HG02571 (cell line): Measurements from ENCODE around the gene LY86.
"Not testable (repeated sequence)": the region's sequence is repeated elsewhere in the genome, so short reads cannot be mapped to it uniquely, and the experiment has no call there.

Experiments
- ATAC-seq: cut with Tn5 transposase; IDR thresholded peaks from one replicate; pipeline ENCODE4 v1.9.1; 2021; ENCODE audit warnings: mild to moderate bottlenecking, moderate library complexity; ENCODE audit not compliant: unreplicated experiment

LY86 gene

DNA sequence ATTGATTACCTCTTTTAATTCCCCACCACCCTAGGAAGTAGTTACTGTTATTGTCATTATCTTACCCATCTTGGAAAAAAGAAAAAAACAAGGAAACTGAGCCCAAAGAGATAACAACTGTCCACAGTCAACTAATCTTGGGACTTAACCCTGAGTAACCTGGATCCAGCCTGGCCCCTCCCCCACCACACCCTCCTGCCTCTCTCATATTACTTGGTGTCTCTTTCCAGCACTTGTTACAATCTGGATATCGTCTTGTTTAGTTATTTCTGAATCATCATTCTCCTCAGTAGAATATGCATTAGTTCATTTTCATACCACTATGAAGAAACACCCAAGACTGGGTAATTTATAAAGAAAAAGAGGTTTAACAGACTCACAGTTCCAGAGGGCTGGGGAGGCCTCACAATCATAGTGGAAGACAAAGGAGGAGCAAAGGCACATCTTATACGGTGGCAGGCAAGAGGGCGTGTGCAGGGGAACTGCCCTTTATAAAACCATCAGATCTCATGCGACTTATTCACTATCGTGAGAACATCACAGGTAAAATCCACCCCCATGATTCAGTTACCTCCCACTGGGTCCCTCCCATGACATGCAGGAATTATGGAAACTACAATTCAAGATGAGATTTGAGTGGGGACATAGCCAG lies 60.3 kb downstream of the LY86 start:
- no peak for ATAC-seq

DNA sequence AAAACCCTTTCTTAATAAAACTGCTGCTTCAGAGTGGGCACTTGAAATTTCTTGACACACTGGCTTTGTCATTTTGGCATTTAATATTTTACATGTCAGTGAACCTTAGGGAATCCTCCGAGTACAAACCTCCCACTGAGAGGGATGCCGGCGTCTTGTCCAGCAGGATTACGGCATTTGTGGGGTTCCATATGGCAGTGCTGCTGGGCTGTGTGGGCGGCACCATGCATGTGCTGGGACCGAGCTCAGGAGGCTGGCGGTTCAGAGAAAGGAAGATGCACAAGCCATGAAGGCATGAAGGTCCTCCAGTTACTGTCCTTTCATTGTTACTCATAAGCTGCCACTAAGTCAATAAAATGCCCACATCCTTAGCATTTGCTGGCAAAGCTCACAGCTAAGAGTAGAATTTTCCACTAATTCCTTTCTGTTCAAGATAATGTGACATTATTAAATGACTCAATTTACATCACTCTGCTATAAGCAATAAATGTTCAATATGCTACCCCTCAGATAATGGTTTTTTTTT lies 61.4 kb downstream of the LY86 start:
- ATAC-seq: no peak

DNA sequence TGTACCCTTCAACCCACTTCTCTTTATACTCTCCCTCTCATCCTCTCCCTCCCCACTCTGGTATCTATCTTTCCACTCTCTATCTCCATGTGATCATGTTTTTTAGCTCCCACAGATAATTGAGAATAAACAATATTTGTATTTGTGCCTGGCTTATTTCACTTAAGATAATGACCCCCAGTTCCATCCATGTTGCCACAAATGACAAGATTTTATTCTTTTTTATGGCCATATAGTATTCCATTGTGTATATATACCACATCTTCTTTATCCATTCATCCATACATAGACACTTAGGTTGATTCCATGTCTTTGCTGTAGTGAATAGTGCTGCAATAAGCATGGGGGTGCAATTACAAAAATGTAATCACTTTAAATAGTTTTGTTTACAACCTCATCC lies 62.3 kb downstream of the LY86 start:
- no peak for ATAC-seq

DNA sequence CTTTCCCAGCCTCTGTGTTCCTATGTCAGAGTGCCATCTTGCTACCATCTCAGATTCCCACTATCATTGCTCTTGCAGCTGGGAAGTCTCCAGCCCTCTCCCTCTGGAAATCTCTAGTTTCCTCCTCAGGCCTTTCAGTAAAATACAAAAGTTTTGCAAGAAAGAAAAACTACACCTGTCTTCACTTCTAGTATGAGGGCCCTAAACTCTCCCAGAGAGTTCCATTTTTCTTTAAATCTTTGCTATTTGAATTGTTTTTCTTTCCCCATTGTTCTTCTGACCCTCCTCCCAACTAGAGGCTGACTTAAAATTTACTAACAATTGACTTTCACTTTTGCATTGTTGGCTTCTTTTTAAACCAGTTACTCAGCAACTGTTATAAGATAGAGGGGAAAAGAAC lies 62.8 kb downstream of the LY86 start:
- ATAC-seq: no peak

DNA sequence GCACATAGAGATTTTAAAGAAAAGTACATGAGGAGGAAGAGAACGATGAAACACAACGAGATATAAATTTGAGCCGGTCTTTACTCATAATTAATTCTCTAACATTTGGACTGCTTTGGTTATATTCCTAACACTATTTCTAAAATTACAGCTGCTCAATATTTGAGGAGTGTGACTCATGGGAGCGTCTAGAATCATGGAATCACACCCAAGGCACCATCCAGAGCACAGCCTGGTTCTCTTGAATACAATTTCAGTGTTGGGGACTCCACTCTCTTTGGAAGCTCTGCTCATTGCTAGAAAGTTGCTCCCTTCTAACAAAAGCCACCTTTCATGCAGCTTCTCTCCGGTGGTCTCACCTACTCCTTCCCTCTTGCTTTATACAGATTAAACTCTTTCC lies 64.4 kb downstream of the LY86 start:
- no peak for ATAC-seq

DNA sequence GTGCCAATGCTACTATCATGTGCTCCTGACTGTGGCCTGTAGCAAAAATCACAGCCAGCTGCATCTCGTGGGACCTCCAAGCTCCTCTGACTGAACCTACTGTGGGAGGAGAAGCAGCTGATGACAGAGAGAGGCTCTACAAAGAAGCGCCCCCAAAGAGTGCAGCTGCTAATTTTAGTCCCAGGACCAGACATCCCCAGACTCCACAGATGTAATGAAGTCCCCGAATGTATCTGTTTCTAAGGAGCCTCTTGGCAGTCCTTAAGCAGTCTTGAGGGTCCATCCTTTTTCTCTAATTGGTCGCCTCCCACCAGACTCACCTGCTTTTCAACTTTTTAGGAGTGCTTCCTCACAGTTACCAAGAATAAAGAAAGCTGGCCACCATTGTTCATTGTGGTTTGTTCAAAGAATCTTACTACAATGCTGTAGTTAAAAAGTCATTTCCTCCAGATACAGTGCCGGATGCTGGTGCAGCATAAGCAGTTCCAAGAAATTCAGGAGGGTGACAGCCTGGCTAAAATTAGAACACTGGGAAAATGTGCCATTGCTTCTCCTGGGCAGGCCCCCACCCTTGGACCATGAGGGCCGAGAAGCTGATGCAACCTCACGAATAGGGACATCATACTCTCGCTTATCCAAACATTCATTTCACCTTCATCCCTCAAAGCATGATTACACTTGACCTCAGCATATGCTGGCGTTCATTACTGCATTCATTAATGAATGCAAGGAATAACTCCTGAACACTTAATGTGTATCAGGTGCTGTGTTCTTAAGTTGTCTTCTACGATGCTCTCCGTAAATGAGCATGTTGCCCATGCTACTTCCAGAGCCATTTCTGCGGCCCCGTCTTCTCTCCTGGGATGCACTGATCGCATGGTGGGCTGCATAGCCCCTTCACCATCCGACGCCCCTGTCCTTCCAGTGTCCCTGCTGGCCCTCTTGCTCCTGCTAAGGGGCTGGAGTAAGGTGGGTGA lies 66.4 kb downstream of the LY86 start:
- no peak for ATAC-seq

DNA sequence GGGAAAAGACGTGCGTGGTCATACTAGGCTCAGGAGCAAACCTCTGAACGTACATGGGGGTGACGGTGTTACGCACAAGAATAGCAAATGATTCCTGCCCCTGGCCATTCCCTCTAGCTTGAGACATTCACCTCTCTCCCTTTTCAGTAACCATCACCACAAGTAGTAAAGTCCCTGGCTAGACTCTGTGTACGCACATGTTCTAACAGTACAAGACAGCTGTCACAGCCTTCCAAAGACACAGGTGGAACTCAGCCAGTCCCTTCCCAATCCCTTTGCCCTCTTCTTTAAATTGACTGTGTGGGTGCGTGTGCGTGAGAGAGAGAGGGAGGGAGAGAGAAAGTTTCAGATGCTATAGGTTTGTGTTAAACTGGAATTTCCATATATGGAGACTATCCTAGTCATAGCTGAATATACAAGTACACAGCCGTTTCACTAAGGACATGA lies 67.3 kb downstream of the LY86 start:
- ATAC-seq: no peak

DNA sequence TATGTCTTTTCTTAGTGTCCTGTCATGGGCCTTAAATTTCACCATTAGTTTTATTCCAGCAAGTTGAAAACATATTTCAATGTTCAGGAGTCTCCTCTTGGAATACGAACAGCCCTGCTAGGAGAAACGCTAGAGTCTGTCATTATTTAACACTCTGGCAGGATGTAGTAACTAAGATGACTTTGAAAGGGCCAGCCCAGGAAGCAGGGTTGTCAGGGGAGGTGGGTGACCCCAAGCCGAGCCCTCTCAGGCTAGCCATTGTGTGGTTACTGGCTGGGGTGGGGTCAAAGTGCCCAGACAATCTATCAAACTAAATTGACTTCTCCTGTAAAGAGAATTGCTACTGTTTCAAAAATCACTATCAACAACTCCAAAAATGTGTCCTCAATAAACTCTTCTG lies 67.8 kb downstream of the LY86 start:
- no peak for ATAC-seq

DNA sequence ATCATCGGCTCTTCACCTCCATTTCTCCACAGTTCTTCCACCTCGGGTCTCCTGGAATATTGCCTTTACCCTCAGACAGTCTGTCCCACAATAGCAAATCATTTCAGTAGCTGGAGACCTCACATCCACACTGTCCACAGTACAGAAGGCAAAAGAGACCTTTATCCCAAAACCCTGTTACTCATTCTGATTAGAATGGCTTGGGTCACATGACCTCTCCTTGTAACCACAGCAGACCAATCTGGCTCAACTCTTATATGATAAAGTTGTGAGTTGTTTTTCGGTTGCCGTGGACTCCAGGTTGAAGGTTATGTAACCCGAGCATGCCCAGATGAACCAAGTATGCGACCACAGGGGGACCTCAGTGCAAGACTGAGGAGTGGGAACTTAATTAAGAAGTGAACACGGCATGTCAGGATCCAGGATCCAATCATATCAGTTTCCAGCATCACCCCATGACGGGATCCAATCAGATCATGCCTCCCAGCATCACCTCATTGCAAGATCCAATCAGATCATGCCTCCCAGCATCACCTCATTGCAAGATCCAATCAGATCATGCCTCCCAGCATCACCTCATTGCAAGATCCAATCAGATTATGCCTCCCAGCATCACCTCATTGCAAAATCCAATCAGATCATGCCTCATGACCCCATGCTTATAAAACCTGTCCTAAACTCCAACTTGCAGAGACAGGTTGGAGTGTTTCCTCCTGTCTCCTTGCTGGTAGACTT lies 68.7 kb downstream of the LY86 start:
- ATAC-seq: no peak

DNA sequence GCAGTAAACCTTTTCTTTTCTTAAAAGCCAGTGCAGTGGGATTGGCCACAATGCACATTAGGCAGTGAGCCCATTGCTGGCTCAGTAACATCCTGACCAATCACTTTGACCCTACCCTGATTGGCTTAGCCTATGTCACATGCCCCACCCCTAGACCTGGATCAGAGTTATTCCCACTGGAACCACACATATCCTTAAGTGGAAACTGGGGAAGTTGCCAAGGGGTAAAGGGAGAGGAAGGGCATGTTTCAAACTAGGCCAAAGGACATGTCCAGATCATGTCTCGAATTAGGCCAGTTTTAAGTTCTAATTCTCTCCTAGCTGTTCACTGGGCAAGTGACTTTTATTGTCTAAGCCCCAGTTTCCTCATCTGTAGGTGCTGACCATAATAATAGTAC lies 69.3 kb downstream of the LY86 start:
- ATAC-seq: no peak

DNA sequence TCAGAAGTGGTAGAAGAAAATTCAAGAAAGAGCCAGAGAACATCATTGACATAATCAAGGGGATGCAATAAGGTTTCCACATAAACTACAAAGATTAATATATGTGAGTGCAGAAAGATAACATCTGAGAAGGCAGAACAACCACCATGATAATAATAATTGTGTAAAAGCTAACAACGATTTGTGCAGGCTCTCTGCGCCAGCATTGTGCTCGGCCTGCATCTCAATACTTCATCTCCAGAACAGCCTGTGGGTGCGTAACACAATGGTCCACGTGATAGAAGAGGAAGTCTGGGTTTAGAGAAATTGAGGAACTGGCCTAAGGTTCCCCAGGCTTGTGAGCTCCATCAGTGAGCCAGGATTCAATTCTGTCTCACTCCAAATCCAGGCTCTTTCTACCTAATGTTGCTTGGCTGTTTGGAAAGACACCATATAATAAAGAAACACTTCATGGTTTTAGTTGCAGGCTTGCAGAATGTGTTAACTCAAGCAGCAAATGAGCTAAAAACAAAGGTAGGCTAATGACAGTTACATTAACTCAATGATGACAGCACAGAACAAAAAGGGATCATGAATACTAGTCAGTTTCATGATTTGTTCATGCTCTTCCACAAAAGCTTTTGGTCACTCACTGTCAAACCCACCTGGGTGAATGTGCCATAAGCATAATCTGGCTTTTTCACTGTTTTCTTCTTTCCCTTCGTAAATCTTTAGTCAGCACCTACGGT lies 71.2 kb downstream of the LY86 start:
- ATAC-seq: no peak

DNA sequence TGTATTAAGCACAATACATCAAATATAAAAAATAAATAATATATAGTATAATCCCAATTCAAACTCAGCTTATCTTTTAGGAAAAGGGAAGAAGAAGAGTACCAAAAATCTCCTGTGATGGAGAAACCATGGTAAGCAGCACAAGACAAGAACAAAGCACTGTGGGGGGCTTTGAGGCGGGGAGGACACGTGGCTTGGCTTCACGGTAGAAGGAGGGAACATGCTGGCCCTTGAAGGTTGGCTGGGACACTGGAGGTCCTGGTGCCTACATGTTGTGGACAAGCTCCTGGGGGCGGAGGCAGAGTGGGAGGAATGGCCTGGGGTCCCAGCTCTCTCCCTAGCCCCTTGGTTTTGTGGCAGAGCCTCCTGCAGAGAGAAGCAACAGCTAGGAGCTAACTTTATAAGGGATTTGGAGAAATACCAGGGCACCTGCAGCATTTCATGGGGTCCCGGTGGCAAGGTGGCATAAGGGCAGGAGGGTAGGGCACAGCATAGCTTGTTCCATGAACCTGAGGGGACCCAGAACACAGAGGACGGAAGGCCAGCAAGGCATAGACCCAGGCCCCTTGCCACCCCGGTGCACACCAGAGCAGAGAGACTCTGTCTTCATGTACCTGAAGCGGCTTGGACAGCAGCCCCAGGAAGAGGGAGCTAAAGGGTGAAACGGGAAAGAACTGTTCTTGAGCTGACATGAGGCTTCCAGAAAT lies 72.0 kb downstream of the LY86 start:
- no peak for ATAC-seq

DNA sequence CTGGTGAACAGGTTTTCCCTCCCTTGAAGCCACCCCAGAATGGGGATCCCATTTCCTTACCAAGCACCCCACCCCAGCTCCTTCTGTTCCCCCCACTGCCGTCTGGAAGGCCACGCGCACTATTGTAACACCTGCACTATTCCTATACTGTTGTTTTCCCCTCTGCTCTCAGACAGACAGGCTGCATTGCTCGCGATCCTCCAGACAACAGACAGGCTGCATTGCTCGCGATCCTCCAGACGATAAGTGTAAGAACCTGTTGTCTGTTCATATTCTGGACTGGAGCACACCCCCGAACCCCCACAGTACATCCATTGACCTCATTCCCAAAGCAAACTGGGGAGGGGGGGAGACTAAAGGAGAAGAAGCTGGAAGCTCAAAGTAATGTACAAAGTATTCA lies 72.7 kb downstream of the LY86 start:
- ATAC-seq: no peak

DNA sequence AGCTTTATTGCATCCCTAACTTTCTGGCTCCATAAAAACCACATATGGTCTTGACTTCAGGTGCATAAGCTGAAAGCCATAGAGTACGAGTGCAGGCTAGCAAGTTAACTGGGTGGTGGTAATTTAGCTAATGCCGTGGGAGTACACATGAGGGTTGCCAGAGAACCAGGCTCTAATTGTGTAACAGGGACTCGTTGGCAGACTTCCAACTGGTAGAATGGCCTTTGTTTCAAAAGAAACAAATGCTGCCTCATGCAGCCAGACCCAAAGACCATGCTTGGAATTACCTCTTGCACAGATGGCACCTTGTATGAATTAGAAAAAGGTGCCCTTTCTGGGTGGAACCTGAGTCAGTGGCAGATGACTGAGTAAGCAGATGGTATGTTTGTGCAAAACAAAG lies 73.2 kb downstream of the LY86 start:
- ATAC-seq: no peak

DNA sequence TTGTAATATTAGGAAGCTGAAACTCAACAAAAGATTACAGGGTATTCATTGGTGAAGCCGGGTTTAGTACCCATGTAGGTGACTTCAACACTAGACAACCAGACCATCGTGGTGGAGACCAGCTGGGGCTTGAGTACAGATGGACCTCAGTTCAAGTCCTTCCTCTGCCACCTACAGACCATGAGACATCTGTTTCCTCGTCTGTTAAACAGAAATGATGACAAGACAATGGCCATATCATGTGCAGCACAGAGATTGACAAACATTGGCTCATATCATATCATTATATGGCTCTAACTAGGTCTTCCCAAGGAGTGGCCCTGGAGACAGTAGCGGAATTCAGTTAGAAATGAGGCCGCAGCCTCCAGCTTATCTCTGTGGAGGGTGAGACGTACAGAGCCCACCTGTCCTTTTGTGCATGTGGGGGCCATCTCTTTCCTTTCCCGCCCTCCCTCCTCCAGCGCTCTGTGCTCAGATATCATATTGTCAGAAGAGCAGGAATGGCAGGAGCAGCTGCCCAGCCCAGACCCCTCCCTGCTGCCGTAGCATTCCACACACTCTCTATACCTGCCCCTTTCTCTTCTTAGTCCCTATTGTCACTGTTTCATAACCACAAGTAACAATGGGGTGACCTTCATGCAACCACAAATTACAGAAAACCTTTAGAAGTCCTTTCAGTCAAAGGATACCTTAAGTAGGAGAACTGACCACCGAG lies 75.1 kb downstream of the LY86 start:
- ATAC-seq: no peak

DNA sequence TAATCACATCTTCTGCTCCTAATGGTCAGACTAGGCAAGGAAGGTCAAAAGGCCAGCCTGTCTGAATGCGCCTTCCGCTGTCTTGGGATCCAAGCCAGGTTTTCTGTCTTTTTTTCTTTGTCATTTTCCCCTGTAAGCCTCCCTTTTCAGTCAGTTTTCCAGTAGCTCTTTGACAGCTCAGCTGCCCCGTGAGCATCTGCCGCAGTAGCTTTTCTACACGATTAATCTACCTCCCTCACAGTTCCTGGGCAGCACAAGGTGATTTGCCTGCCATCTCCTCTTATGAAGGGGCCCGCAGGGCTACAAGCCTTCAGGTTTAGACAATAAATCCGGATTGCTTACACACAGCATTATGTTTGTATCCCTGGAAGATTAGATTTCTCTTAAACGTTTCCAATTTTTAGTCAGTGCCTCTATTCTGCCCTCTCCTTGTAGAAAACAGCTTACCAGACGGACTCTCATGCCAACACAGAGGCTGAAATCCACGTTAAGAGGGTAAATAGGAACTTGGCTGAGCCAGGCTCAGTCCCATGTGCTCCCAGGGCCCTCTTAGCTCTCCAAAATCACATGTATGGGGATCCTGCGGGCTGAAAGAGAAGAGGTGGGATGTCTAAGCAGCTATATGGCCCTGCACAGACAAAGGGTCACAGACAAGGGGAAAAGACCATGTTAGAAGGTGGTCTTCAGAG lies 77.2 kb downstream of the LY86 start:
- no peak for ATAC-seq

DNA sequence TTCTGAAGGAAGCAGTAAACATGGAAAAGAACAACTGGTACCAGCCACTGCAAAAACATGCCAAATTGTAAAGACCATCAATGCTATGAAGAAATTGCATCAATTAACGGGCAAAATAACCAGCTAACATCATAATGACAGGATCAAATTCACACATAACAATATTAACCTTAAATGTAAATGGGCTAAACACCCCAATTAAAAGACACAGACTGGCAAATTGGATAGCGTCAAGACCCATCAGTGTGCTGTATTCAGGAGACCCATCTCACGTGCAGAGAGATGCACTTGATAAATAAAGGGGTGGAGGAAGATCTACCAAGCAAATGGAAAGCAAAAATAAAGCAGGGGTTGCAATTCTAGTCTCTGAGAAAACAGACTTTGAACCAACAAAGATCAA lies 81.6 kb downstream of the LY86 start:
- ATAC-seq: not testable (repeated sequence)

DNA sequence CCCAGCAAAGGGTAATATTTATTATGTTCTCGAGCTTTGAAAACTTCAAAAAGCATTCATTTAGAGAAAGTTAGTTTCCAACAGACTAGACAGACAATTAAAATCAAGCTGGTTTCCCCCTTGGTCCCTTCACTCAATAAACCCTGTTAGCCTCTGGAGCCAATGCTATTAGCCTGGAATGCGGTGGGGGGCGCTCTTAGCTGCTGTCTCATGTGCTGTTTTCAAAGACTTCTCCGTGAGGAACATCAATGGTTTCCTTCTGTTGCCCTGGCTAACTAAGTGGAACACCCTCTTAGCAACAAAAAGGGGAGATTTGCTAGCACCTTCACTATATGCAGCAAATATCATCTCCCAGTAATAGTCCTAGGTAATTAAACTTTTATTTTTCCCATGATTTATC lies 86.4 kb downstream of the LY86 start:
- no peak for ATAC-seq

DNA sequence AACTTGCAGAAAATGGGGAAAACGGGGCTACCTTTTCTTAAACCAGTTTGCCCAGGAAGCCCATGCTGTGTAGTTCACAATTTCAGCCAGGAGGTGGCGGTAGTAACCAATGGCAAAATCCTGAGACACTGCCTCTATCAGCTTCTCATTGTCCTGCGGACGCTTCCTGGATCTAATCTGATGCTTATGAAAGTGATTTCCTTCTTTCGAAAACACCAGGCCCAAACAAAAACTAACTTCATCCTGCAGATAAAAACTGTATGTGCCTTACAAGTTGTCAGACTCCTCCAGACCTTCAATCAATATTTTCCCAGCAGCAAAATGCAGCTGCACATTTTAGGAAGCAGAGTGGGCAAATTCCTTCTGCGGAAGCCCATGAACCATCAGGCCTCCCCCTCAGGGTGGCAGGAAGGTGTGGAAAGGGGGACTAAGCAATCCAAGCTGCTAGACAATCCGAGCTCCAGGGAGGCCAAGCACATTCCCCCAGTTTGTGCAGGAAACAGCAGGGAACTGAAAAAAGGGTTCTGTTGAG lies 88.5 kb downstream of the LY86 start:
- ATAC-seq: no peak
